Cardiac muscle cell (in vitro differentiated cells and primary cell): Measurements from ENCODE around the gene SF3B3. TPM values are rescaled to one million over a fixed set of nuclear protein-coding genes. Genes with fewer than 3 reads are reported as not detected.

Source experiments
- DNase-seq, 2 donors: peaks; one replicate each; pipeline versions ENCODE4 v3.0.0 to v3.0.0-alpha.2; 2010 to 2017; ENCODE audit warnings: low read depth in 1 of 2, low spot score in 1 of 2
- H3K27ac ChIP-seq: fragments of 200-600 bp; sonication (generic); 2 replicates; pipeline ENCODE4 v1.5.1; 2016
- H3K27me3 ChIP-seq: fragments of 200-600 bp; sonication (generic); 2 replicates; pipeline ENCODE4 v1.6.0; 2016; ENCODE audit warnings: control low read depth
- H3K36me3 ChIP-seq: fragments of 200-600 bp; sonication (generic); 2 replicates; pipeline ENCODE4 v1.5.1; 2016; ENCODE audit warnings: control low read depth
- H3K4me1 ChIP-seq: fragments of 200-600 bp; sonication (generic); 2 replicates; pipeline ENCODE4 v1.8.1; 2017; ENCODE audit warnings: low read depth, mild to moderate bottlenecking, mixed run types
- H3K4me3 ChIP-seq: fragments of 200-600 bp; sonication (generic); 2 replicates; pipeline ENCODE4 v1.5.1; 2016; ENCODE audit warnings: mild to moderate bottlenecking
- H3K9me3 ChIP-seq: fragments of 200-600 bp; sonication (generic); 2 replicates; pipeline ENCODE4 v1.5.1; 2017; ENCODE audit warnings: low read depth, mild to moderate bottlenecking, control low read depth
- polyA plus RNA-seq: library from polyadenylated mRNA; unstranded; fragments of >200 nt; fragmentation: Nextera tagmentation; extraction: Ambion mirVana; gene quantifications from 2 replicates; pipeline ENCODE4 v1.2.1, GENCODE V29; 2016
- total RNA-seq: library from RNA; depleted of rRNA; stranded (reverse); fragments of >200 nt; gene quantifications from 2 replicates; pipeline ENCODE4 v1.2.3, GENCODE V29; 2016
- TF ChIP-seq, protein P1 (sequence below): IDR thresholded peaks from 2 replicates; pipeline ENCODE4 v1.5.1; 2012; ENCODE audit warnings: low read depth, mild to moderate bottlenecking, low read length

The SF3B3 gene
- total RNA-seq (95.4 and 178 TPM in 2 replicates), polyA plus RNA-seq (203 and 250 TPM in 2 replicates)

GRCh38 chr16:70523743-70524398, at the start of gene SF3B3:
TSS of gene SF3B3 (plus strand) at chr16:70523816. CDS start at chr16:70526657, 2,841 bp downstream.
- Histone ChIP-seq H3K9me3 (no peaks in the 10 kb centered on the region), H3K36me3 (peaks cover 17% of the 10 kb centered on the region), H3K4me3 (peak within 1 kb of the TSS; percentile 91), H3K4me1 (peaks cover 20% of the 10 kb centered on the region), H3K27ac (peak within 1 kb of the TSS; percentile 88), H3K27me3 (no peaks in the 10 kb centered on the region)
- TF ChIP-seq, protein P1, sequence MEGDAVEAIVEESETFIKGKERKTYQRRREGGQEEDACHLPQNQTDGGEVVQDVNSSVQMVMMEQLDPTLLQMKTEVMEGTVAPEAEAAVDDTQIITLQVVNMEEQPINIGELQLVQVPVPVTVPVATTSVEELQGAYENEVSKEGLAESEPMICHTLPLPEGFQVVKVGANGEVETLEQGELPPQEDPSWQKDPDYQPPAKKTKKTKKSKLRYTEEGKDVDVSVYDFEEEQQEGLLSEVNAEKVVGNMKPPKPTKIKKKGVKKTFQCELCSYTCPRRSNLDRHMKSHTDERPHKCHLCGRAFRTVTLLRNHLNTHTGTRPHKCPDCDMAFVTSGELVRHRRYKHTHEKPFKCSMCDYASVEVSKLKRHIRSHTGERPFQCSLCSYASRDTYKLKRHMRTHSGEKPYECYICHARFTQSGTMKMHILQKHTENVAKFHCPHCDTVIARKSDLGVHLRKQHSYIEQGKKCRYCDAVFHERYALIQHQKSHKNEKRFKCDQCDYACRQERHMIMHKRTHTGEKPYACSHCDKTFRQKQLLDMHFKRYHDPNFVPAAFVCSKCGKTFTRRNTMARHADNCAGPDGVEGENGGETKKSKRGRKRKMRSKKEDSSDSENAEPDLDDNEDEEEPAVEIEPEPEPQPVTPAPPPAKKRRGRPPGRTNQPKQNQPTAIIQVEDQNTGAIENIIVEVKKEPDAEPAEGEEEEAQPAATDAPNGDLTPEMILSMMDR, result no peak
- DNase-seq, result peak; percentile 40 to 74

- Histone ChIP-seq H3K27me3 (no peaks in the 10 kb centered on the region), H3K4me3 (no peak overlapping the region), H3K36me3 (peaks cover 3% of the 10 kb centered on the region), H3K27ac (no peak overlapping the region), H3K9me3 (no peaks in the 10 kb centered on the region), H3K4me1 (no peaks in the 10 kb centered on the region)
- TF ChIP-seq, protein P1, result no peak
- no peak for DNase-seq
Measured at GRCh38 chr16:70474320-70475053, 49.1 kb upstream of the SF3B3 start.

GRCh38 chr16:70475054-70475871, 48.4 kb upstream of the SF3B3 start:
- no peak for DNase-seq
- TF ChIP-seq, protein P1, result no peak
- Histone ChIP-seq H3K9me3 (no peaks in the 10 kb centered on the region), H3K36me3 (peaks cover 7% of the 10 kb centered on the region), H3K4me1 (no peaks in the 10 kb centered on the region), H3K4me3 (no peak overlapping the region), H3K27me3 (no peaks in the 10 kb centered on the region), H3K27ac (no peak overlapping the region)

- Histone ChIP-seq H3K27me3 (no peaks in the 10 kb centered on the region), H3K27ac (no peak overlapping the region)
Measured at GRCh38 chr16:70476272-70477020, 47.2 kb upstream of the SF3B3 start.

More at GRCh38 chr16:70476272-70477020, 47.2 kb upstream of the SF3B3 start:
- TF ChIP-seq, protein P1, result no peak
- Histone ChIP-seq H3K9me3 (no peaks in the 10 kb centered on the region), H3K4me1 (no peaks in the 10 kb centered on the region), H3K36me3 (peaks cover 7% of the 10 kb centered on the region), H3K4me3 (no peak overlapping the region)
- DNase-seq, result peak in 1 of 2 donors; percentile 67
